ENCODE measurements around the gene BRD3. TPM values are rescaled to one million over a fixed set of nuclear protein-coding genes. Genes with fewer than 3 reads are reported as not detected.
"Not testable (repeated sequence)": the region's sequence is repeated elsewhere in the genome, so short reads cannot be mapped to it uniquely, and the experiment has no call there.

The BRD3 gene
- total RNA-seq, 1 experiment from 2014 or later = 61.6 TPM

DNA sequence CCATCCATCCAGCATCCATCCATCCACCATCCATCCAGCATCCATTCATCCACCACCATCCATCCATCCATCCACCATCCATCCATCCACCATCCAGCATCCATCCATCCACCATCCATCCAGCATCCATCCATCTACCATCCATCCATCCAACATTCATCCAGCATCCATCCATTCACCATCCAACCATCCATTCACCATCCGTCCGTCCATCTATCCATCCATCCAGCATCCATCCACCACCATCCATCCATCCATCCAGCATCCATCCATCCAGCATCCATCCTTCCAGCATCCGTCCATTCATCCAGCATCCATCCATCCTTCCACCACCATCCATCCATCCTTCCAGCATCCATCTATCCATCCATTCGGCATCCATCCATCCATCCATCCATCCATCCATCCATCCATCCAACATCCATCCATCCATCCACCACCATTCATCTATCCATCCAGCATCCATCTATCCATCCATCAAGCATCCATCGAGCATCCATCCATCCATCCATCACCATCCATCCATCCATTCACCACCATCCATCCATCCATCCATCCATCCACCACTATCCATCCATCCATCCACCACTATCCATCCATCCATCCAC is 35.7 kb upstream of the BRD3 start:
- no peaks in the 10 kb centered on the region for H3K4me1 ChIP-seq (ENCODE audit: insufficient read depth, low read length, poor library complexity, severe bottlenecking)
- ChIA-PET POLR2A (ENCODE audit: low non-redundant PET) (no interaction called here), CTCF (no interaction called here)
- H3K27me3 ChIP-seq (replicated peaks; ENCODE audit: insufficient read depth, low read depth, low read length, poor library complexity) = peaks cover 11% of the 10 kb centered on the region
- H3K36me3 ChIP-seq (ENCODE audit: insufficient read depth, low read length, poor library complexity, severe bottlenecking) = no peaks in the 10 kb centered on the region
- H3K9me3 ChIP-seq (ENCODE audit: low read depth, low read length, poor library complexity, severe bottlenecking) = no peaks in the 10 kb centered on the region
- DNase-seq (ENCODE audit: low spot score) = no peak
- TF ChIP-seq EZH2 (IDR thresholded peaks at IDR 0.05; ENCODE audit: borderline replicate concordance, low read depth, low read length, poor library complexity, severe bottlenecking) = no peak
- TF ChIP-seq, protein P1, sequence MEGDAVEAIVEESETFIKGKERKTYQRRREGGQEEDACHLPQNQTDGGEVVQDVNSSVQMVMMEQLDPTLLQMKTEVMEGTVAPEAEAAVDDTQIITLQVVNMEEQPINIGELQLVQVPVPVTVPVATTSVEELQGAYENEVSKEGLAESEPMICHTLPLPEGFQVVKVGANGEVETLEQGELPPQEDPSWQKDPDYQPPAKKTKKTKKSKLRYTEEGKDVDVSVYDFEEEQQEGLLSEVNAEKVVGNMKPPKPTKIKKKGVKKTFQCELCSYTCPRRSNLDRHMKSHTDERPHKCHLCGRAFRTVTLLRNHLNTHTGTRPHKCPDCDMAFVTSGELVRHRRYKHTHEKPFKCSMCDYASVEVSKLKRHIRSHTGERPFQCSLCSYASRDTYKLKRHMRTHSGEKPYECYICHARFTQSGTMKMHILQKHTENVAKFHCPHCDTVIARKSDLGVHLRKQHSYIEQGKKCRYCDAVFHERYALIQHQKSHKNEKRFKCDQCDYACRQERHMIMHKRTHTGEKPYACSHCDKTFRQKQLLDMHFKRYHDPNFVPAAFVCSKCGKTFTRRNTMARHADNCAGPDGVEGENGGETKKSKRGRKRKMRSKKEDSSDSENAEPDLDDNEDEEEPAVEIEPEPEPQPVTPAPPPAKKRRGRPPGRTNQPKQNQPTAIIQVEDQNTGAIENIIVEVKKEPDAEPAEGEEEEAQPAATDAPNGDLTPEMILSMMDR (conservative IDR thresholded peaks at IDR 0.05; ENCODE audit: low read depth, low read length) = no peak
- no TSS peak for BruUV-seq (replicated peaks)
- no peak overlapping the region for H3K27ac ChIP-seq (ENCODE audit: low read depth, low read length, poor library complexity, severe bottlenecking)
- no peak overlapping the region for H3K4me3 ChIP-seq (ENCODE audit: low read depth, low read length, poor library complexity, severe bottlenecking)
- intact Hi-C loops (cut with micrococcal nuclease; ENCODE audit: unreplicated experiment) = no loop called here

DNA sequence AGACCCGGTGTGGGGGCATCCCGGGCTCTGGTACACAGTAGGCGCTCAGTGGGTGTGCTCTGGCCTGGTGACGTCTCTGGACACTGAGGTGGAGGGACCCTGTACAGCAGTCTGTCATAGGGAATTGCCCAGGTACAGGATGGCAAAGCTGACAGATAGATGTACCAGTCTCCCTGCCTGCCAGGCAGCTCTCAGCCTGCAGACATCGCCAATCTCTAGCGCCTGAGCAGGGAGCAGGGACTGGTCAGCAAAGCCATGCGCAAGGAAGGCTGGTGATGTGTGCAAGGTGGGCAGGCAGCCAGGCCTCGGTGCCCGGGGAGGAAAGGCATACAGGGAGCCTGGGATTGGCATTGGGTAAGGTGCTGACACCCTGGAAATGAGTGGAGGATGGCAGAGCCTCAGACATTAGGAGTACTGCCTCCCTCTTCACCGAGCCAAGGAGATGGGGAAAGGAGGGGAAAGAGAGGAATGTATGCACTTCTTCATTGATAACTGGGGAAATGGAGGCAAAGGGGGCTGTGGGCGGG is 33.9 kb upstream of the BRD3 start:
- Histone ChIP-seq H3K36me3 (ENCODE audit: insufficient read depth, low read length, poor library complexity, severe bottlenecking) (no peaks in the 10 kb centered on the region), H3K27ac (ENCODE audit: low read depth, low read length, poor library complexity, severe bottlenecking) (no peak overlapping the region), H3K9me3 (ENCODE audit: low read depth, low read length, poor library complexity, severe bottlenecking) (no peaks in the 10 kb centered on the region), H3K4me1 (ENCODE audit: insufficient read depth, low read length, poor library complexity, severe bottlenecking) (no peaks in the 10 kb centered on the region), H3K27me3 (replicated peaks; ENCODE audit: insufficient read depth, low read depth, low read length, poor library complexity) (peaks cover 11% of the 10 kb centered on the region), H3K4me3 (ENCODE audit: low read depth, low read length, poor library complexity, severe bottlenecking) (no peak overlapping the region)
- TF ChIP-seq, protein P1 (conservative IDR thresholded peaks at IDR 0.05; ENCODE audit: low read depth, low read length) = no peak
- TF ChIP-seq EZH2 (IDR thresholded peaks at IDR 0.05; ENCODE audit: borderline replicate concordance, low read depth, low read length, poor library complexity, severe bottlenecking) = no peak
- no TSS peak for BruUV-seq (replicated peaks)
- intact Hi-C loops (cut with micrococcal nuclease; ENCODE audit: unreplicated experiment) = no loop called here
- ChIA-PET CTCF (no interaction called here), POLR2A (ENCODE audit: low non-redundant PET) (no interaction called here)
- DNase-seq (ENCODE audit: low spot score) = no peak

DNA sequence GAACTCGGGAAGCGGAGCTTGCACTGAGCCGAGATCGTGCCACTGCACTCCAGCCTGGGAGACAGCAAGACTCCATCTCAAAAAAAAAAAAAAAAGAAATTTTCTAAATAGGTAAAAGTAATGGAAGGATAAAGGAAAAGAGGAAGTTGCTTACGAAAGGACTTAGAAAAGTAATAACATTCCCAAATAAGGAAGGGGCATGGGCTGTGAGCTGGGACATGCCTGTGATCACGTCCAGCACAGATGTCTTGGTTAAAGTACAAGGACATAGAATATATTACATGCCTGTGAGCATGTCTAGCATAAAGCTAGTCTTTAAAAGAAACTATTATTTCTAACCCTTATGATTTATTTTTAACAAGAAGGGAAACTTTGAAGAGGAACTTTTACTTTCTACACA is 33.3 kb upstream of the BRD3 start:
- intact Hi-C loops (cut with micrococcal nuclease; ENCODE audit: unreplicated experiment); H3K9me3 ChIP-seq (ENCODE audit: low read depth, low read length, poor library complexity, severe bottlenecking); H3K4me3 ChIP-seq (ENCODE audit: low read depth, low read length, poor library complexity, severe bottlenecking); H3K27ac ChIP-seq (ENCODE audit: low read depth, low read length, poor library complexity, severe bottlenecking); POLR2A ChIA-PET (ENCODE audit: low non-redundant PET); CTCF ChIA-PET; H3K4me1 ChIP-seq (ENCODE audit: insufficient read depth, low read length, poor library complexity, severe bottlenecking); BruUV-seq (replicated peaks); DNase-seq (ENCODE audit: low spot score); H3K36me3 ChIP-seq (ENCODE audit: insufficient read depth, low read length, poor library complexity, severe bottlenecking): not testable (repeated sequence)
- peaks cover 11% of the 10 kb centered on the region for H3K27me3 ChIP-seq (replicated peaks; ENCODE audit: insufficient read depth, low read depth, low read length, poor library complexity)

DNA sequence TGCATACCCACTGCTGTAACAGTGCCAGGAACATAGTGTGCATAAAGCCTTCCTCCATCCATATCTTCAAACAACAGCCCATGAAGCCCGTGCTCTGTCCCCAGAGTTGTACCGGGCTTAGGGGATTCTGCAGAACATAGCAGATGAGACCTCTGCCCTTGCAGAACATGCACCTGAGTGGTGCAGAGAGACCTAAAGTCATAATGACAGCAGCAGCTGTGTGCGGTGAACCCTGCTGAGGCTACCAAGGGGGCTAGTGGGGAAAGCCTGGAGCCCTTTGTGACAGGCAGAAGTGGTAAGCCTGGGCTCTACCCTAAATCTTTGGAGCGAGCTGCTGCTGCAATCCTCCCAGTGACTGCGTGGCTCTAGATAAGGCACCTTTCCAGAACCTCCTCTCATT is 32.2 kb upstream of the BRD3 start:
- ChIA-PET POLR2A (ENCODE audit: low non-redundant PET) (no interaction called here), CTCF (no interaction called here)
- no peaks in the 10 kb centered on the region for H3K36me3 ChIP-seq (ENCODE audit: insufficient read depth, low read length, poor library complexity, severe bottlenecking)
- peaks cover 11% of the 10 kb centered on the region for H3K27me3 ChIP-seq (replicated peaks; ENCODE audit: insufficient read depth, low read depth, low read length, poor library complexity)
- H3K27ac ChIP-seq (ENCODE audit: low read depth, low read length, poor library complexity, severe bottlenecking) = no peak overlapping the region
- no peak for TF ChIP-seq EZH2 (IDR thresholded peaks at IDR 0.05; ENCODE audit: borderline replicate concordance, low read depth, low read length, poor library complexity, severe bottlenecking)
- TF ChIP-seq, protein P1 (conservative IDR thresholded peaks at IDR 0.05; ENCODE audit: low read depth, low read length) = no peak
- BruUV-seq (replicated peaks) = no TSS peak
- intact Hi-C loops (cut with micrococcal nuclease; ENCODE audit: unreplicated experiment) = no loop called here
- H3K4me1 ChIP-seq (ENCODE audit: insufficient read depth, low read length, poor library complexity, severe bottlenecking) = no peaks in the 10 kb centered on the region
- no peaks in the 10 kb centered on the region for H3K9me3 ChIP-seq (ENCODE audit: low read depth, low read length, poor library complexity, severe bottlenecking)
- H3K4me3 ChIP-seq (ENCODE audit: low read depth, low read length, poor library complexity, severe bottlenecking) = no peak overlapping the region
- DNase-seq (ENCODE audit: low spot score) = no peak

Data from A673 (cell line).